ENCODE measurements around the gene TPSD1. TPM values are rescaled to one million over a fixed set of nuclear protein-coding genes. Genes with fewer than 3 reads are reported as not detected.
"Not testable (repeated sequence)": the region's sequence is repeated elsewhere in the genome, so short reads cannot be mapped to it uniquely, and the experiment has no call there.

Gene TPSD1
- total RNA-seq, 1 donor from 2014 or later = not detected

- no peak overlapping the region for H3K4me3 ChIP-seq (ENCODE audit: low read depth, low read length)
- TF ChIP-seq CTCF (conservative IDR thresholded peaks at IDR 0.05; ENCODE audit: low read depth, low read length) = no peak
- DNase-seq (ENCODE audit: low read depth) = no peak
Observed at GRCh38 chr16:1293921-1294656, 38.2 kb downstream of the TPSD1 start.

- H3K4me3 ChIP-seq (ENCODE audit: low read depth, low read length) = no peak overlapping the region
- no peak for TF ChIP-seq CTCF (conservative IDR thresholded peaks at IDR 0.05; ENCODE audit: low read depth, low read length)
- DNase-seq (ENCODE audit: low read depth) = no peak
Observed at GRCh38 chr16:1295465-1295864, 39.6 kb downstream of the TPSD1 start.

GRCh38 chr16:1296688-1297017, 40.8 kb downstream of the TPSD1 start:
- DNase-seq (ENCODE audit: low read depth); H3K4me3 ChIP-seq (ENCODE audit: low read depth, low read length): not testable (repeated sequence)

GRCh38 chr16:1297018-1297696, 41.3 kb downstream of the TPSD1 start:
- no peak overlapping the region for H3K4me3 ChIP-seq (ENCODE audit: low read depth, low read length)
- DNase-seq (ENCODE audit: low read depth) = peak; percentile 81
- no peak for TF ChIP-seq CTCF (conservative IDR thresholded peaks at IDR 0.05; ENCODE audit: low read depth, low read length)

- no peak for TF ChIP-seq CTCF (conservative IDR thresholded peaks at IDR 0.05; ENCODE audit: low read depth, low read length)
Observed at GRCh38 chr16:1298406-1298805, 42.5 kb downstream of the TPSD1 start.

GRCh38 chr16:1299012-1299867, 43.4 kb downstream of the TPSD1 start:
- peak overlapping the region; percentile 53 for H3K4me3 ChIP-seq (ENCODE audit: low read depth, low read length)
- no peak for TF ChIP-seq CTCF (conservative IDR thresholded peaks at IDR 0.05; ENCODE audit: low read depth, low read length)
- no peak for DNase-seq (ENCODE audit: low read depth)

More at GRCh38 chr16:1298406-1298805, 42.5 kb downstream of the TPSD1 start:
- H3K4me3 ChIP-seq (ENCODE audit: low read depth, low read length) = peak overlapping the region; percentile 53
- no peak for DNase-seq (ENCODE audit: low read depth)

- no peak for TF ChIP-seq CTCF (conservative IDR thresholded peaks at IDR 0.05; ENCODE audit: low read depth, low read length)
- peak overlapping the region; percentile 53 for H3K4me3 ChIP-seq (ENCODE audit: low read depth, low read length)
- DNase-seq (ENCODE audit: low read depth) = no peak
Observed at GRCh38 chr16:1299868-1300203, 44.0 kb downstream of the TPSD1 start.
